T-helper 1 cell treated with Interleukin-12 subunit alpha and Interleukin-12 subunit beta and Interleukin-4 antibody, amounts not matched to agents 30 μg/mL and 1 μg/mL, for 36 hours (primary cell): Measurements from ENCODE around the gene ADK.
A peak's percentile ranks its signal among the peaks of the same experiment; 100 is the strongest.
"Not testable (repeated sequence)": the region's sequence is repeated elsewhere in the genome, so short reads cannot be mapped to it uniquely, and the experiment has no call there.

Experiments
- H3K27ac Mint-ChIP-seq: one replicate; pipeline ENCODE4 v1.8.0; 2021; ENCODE audit warnings: mild to moderate bottlenecking, mixed read lengths
- H3K27me3 Mint-ChIP-seq: one replicate; pipeline ENCODE4 v1.8.0; 2021; ENCODE audit warnings: low read depth, mixed read lengths
- H3K36me3 Mint-ChIP-seq: one replicate; pipeline ENCODE4 v1.8.0; 2021; ENCODE audit warnings: low read depth, mixed read lengths
- H3K4me1 Mint-ChIP-seq: one replicate; pipeline ENCODE4 v1.8.0; 2021; ENCODE audit warnings: low read depth, mixed read lengths
- H3K4me3 Mint-ChIP-seq: one replicate; pipeline ENCODE4 v1.8.0; 2021; ENCODE audit warnings: mild to moderate bottlenecking, moderate library complexity, mixed read lengths
- H3K9me3 Mint-ChIP-seq: one replicate; pipeline ENCODE4 v1.8.0; 2021; ENCODE audit warnings: mixed read lengths

ADK gene

GRCh38 chr10:74187237-74187636 lies 36.2 kb downstream of the ADK start:
- Mint-ChIP-seq H3K36me3 (no peaks in the 10 kb centered on the region), H3K4me1 (peaks cover 18% of the 10 kb centered on the region), H3K27me3 (no peaks in the 10 kb centered on the region), H3K4me3 (no peak overlapping the region), H3K27ac (no peak overlapping the region), H3K9me3 (no peaks in the 10 kb centered on the region)

- H3K9me3 Mint-ChIP-seq, H3K27me3 Mint-ChIP-seq, H3K4me3 Mint-ChIP-seq, H3K36me3 Mint-ChIP-seq, H3K27ac Mint-ChIP-seq: not testable (repeated sequence)
- peaks cover 20% of the 10 kb centered on the region for H3K4me1 Mint-ChIP-seq
Observed at GRCh38 chr10:74188617-74189016, 37.6 kb downstream of the ADK start.

- H3K4me1 Mint-ChIP-seq = peaks cover 31% of the 10 kb centered on the region
Observed at GRCh38 chr10:74189999-74190421, 39.0 kb downstream of the ADK start.

GRCh38 chr10:74190494-74190893 lies 39.5 kb downstream of the ADK start:
- H3K9me3 Mint-ChIP-seq = no peaks in the 10 kb centered on the region
- peaks cover 3% of the 10 kb centered on the region for H3K36me3 Mint-ChIP-seq
- peak overlapping the region; percentile 73 for H3K4me3 Mint-ChIP-seq
- H3K27ac Mint-ChIP-seq = peak overlapping the region; percentile 94
- H3K4me1 Mint-ChIP-seq = peaks cover 33% of the 10 kb centered on the region
- H3K27me3 Mint-ChIP-seq = no peaks in the 10 kb centered on the region

More at GRCh38 chr10:74189999-74190421, 39.0 kb downstream of the ADK start:
- Mint-ChIP-seq H3K36me3 (peaks cover 1% of the 10 kb centered on the region), H3K9me3 (no peaks in the 10 kb centered on the region), H3K4me3 (peak overlapping the region; percentile 73), H3K27ac (peak overlapping the region; percentile 94), H3K27me3 (no peaks in the 10 kb centered on the region)

GRCh38 chr10:74194545-74194944 lies 43.5 kb downstream of the ADK start:
- no peaks in the 10 kb centered on the region for H3K9me3 Mint-ChIP-seq
- H3K36me3 Mint-ChIP-seq = peaks cover 6% of the 10 kb centered on the region
- H3K4me1 Mint-ChIP-seq = peaks cover 30% of the 10 kb centered on the region
- no peak overlapping the region for H3K27ac Mint-ChIP-seq
- H3K27me3 Mint-ChIP-seq = no peaks in the 10 kb centered on the region
- no peak overlapping the region for H3K4me3 Mint-ChIP-seq

GRCh38 chr10:74194999-74195398 lies 44.0 kb downstream of the ADK start:
- Mint-ChIP-seq H3K27me3 (no peaks in the 10 kb centered on the region), H3K27ac (no peak overlapping the region), H3K4me1 (peaks cover 26% of the 10 kb centered on the region), H3K36me3 (peaks cover 6% of the 10 kb centered on the region), H3K9me3 (no peaks in the 10 kb centered on the region), H3K4me3 (no peak overlapping the region)

GRCh38 chr10:74199315-74199714 lies 48.3 kb downstream of the ADK start:
- Mint-ChIP-seq H3K27ac (no peak overlapping the region), H3K4me1 (peaks cover 12% of the 10 kb centered on the region), H3K4me3 (no peak overlapping the region), H3K9me3 (no peaks in the 10 kb centered on the region), H3K36me3 (peaks cover 13% of the 10 kb centered on the region), H3K27me3 (no peaks in the 10 kb centered on the region)

- Mint-ChIP-seq H3K4me1 (no peaks in the 10 kb centered on the region), H3K9me3 (no peaks in the 10 kb centered on the region), H3K27me3 (no peaks in the 10 kb centered on the region), H3K36me3 (peaks cover 14% of the 10 kb centered on the region), H3K4me3 (no peak overlapping the region), H3K27ac (no peak overlapping the region)
Observed at GRCh38 chr10:74202356-74202755, 51.3 kb downstream of the ADK start.

- no peaks in the 10 kb centered on the region for H3K9me3 Mint-ChIP-seq
- no peak overlapping the region for H3K27ac Mint-ChIP-seq
- H3K36me3 Mint-ChIP-seq = peaks cover 6% of the 10 kb centered on the region
- no peaks in the 10 kb centered on the region for H3K4me1 Mint-ChIP-seq
- H3K4me3 Mint-ChIP-seq = no peak overlapping the region
- no peaks in the 10 kb centered on the region for H3K27me3 Mint-ChIP-seq
Observed at GRCh38 chr10:74206746-74207145, 55.7 kb downstream of the ADK start.

- no peaks in the 10 kb centered on the region for H3K9me3 Mint-ChIP-seq
- no peaks in the 10 kb centered on the region for H3K4me1 Mint-ChIP-seq
- H3K36me3 Mint-ChIP-seq = peaks cover 3% of the 10 kb centered on the region
- no peaks in the 10 kb centered on the region for H3K27me3 Mint-ChIP-seq
- H3K27ac Mint-ChIP-seq = no peak overlapping the region
- H3K4me3 Mint-ChIP-seq = no peak overlapping the region
Observed at GRCh38 chr10:74207691-74208480, 56.9 kb downstream of the ADK start.

- H3K36me3 Mint-ChIP-seq = peaks cover 3% of the 10 kb centered on the region
- no peaks in the 10 kb centered on the region for H3K27me3 Mint-ChIP-seq
- H3K9me3 Mint-ChIP-seq = no peaks in the 10 kb centered on the region
- H3K4me3 Mint-ChIP-seq = no peak overlapping the region
- no peak overlapping the region for H3K27ac Mint-ChIP-seq
- H3K4me1 Mint-ChIP-seq = no peaks in the 10 kb centered on the region
Observed at GRCh38 chr10:74208997-74209396, 58.0 kb downstream of the ADK start.

GRCh38 chr10:74213019-74213418 lies 62.0 kb downstream of the ADK start:
- Mint-ChIP-seq H3K27me3 (no peaks in the 10 kb centered on the region), H3K9me3 (no peaks in the 10 kb centered on the region), H3K4me3 (no peak overlapping the region), H3K27ac (no peak overlapping the region), H3K36me3 (peaks cover 2% of the 10 kb centered on the region), H3K4me1 (no peaks in the 10 kb centered on the region)

- H3K4me3 Mint-ChIP-seq = no peak overlapping the region
- H3K36me3 Mint-ChIP-seq = peaks cover 3% of the 10 kb centered on the region
- H3K9me3 Mint-ChIP-seq = no peaks in the 10 kb centered on the region
- no peaks in the 10 kb centered on the region for H3K27me3 Mint-ChIP-seq
- no peaks in the 10 kb centered on the region for H3K4me1 Mint-ChIP-seq
- no peak overlapping the region for H3K27ac Mint-ChIP-seq
Observed at GRCh38 chr10:74213571-74214162, 62.6 kb downstream of the ADK start.

GRCh38 chr10:74217110-74217509 lies 66.1 kb downstream of the ADK start:
- H3K27ac Mint-ChIP-seq, H3K4me1 Mint-ChIP-seq, H3K4me3 Mint-ChIP-seq, H3K9me3 Mint-ChIP-seq, H3K36me3 Mint-ChIP-seq, H3K27me3 Mint-ChIP-seq: not testable (repeated sequence)

- peaks cover 15% of the 10 kb centered on the region for H3K4me1 Mint-ChIP-seq
- not testable (repeated sequence) for H3K36me3 Mint-ChIP-seq, H3K9me3 Mint-ChIP-seq, H3K4me3 Mint-ChIP-seq, H3K27ac Mint-ChIP-seq, H3K27me3 Mint-ChIP-seq
Observed at GRCh38 chr10:74222467-74222866, 71.4 kb downstream of the ADK start.
